ENCODE data around the gene ARMH1.

The ARMH1 gene

GRCh38 chr1:44670751-44671640 lies 3.5 kb upstream of the ARMH1 start:
- no peak for DNase-seq

DNA sequence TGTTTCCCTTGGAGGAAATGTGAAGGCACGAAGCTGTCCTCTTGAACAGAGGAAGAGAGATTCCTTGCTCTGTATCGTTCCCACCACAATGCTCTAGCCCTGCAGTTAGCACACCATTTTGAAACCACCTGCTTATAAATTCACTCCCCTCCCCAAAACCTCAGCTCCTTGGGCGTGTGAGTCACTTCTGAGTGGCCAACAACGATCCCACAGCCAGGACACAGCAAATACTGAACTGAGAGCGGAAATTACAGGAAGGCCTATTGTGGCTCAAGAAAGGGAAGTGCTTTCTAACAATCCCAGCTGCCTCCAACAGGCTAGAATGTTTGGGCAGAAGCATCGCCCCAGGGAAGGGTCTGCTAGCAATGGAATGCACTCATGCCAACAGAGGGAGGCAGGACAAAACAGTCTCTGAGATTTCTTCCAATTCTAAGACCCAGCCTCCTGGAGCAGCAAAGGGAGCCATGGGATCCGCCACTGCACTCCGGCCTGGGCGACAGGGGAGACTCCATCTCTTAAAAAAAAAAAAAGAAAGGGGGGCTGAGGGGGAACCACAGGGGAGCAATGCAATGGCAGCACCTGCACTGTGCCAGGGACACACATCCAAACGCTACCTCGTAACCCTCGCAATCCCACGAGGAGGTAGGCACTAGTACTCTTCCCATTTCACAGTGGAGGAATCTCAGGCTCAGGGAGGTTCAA lies 2.1 kb upstream of the ARMH1 start:
- DNase-seq = peak; percentile 58

- no peak for DNase-seq
These were observed 1.4 kb upstream of the ARMH1 start for GRCh38 chr1:44672961-44673674.

- no peak for DNase-seq
These were observed 820 bp upstream of the ARMH1 start for GRCh38 chr1:44673675-44674112.

DNA sequence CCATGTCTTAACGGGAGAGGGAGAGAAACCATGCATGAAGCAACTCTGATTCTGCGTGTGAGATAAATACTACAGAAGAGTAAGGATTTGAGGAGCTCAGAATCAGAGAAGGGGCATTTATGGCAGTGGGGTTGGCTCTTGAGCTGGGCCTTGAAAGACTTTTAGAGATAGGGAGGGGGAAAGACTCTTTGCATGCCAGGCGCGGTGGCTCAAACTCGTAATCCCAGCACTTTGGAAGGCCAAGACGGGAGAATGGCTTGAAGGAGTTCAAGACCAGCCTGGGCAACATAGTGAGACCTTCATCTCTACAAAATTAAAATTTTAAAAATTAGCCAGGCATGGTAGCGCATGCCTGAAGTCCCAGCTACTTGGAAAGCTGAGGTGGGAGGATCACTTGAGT lies 672 bp downstream of the ARMH1 start:
- no peak for DNase-seq

- no peak for DNase-seq
These were observed 2.1 kb downstream of the ARMH1 start for GRCh38 chr1:44676484-44677200.

DNA sequence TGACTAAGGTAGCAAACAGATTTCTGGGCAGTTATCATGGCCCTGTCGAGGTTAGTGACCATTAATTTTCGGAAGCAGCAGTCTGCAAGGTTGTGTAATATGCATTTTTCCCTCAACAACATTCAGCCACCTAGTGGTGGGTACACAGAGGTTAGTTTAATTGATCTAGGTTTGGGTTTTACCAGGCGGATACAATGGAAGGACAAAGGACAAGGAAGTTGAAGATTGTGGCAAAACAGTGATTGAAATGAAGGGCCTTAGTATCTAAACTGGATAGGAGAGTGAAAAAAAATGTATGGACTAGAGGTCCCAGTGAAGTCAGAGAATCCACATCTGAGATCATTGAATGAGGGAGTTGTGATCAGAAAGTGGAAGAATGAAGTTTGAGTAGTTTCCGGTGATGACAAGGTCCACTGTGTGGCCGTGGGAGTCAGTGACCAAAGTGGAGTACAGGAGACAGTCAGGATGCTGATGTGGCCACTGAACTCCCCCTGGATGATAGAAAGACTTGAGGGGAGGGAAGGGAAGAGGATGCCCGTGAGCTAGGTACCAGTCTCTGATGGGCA lies 2.8 kb downstream of the ARMH1 start:
- peak; percentile 27 for DNase-seq

GRCh38 chr1:44678120-44678519 lies 3.6 kb downstream of the ARMH1 start:
- no peak for DNase-seq

- no peak for DNase-seq
These were observed 4.1 kb downstream of the ARMH1 start for GRCh38 chr1:44678626-44679025.

GRCh38 chr1:44679468-44679867 lies 5.0 kb downstream of the ARMH1 start:
- no peak for DNase-seq

DNA sequence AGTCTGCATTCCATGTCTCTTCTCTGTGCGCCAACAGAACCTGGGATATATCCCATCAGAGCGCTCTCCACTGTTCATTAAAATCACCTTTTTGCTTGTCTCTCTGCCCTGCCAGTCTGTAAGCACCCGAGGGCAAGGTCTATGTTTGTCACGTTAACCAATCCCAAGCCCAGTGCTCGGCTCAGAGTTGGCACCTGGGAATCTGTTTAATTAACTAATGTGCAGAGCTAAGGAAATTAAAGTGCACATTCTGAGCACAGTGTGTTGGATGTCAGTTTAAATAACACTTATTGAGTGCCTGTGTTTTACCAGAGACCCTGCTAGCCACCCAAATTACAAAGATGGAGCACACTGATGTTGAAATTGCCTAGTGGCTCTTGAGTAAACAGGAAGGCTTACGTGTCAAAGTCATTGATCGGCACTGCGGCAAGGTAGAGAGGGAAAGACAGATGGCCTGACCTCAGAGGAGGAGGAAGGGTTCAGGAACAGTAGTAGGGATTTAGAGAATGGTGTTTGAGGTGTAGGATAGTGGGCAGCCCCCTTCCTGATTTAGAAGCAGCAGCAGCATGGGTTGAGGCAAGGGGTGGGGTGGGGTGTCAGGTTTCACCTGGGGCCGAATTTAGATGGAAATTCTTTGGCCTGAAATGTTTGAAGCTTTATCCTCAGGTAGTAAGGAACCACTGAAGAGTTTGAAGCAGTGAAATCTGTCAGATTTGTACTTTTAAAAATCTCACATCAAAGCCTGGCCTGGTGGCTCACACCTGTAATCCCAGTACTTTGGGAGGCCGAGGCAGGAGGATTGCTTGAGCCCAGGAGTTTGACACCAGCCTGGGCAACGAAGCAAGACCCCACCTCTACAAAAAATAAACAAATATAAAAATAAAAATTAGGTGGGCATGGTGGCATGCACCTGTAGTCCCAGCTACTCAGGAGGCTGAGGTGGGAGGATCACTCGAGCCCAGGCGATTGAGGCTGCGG lies 7.7 kb downstream of the ARMH1 start:
- DNase-seq = no peak

DNA sequence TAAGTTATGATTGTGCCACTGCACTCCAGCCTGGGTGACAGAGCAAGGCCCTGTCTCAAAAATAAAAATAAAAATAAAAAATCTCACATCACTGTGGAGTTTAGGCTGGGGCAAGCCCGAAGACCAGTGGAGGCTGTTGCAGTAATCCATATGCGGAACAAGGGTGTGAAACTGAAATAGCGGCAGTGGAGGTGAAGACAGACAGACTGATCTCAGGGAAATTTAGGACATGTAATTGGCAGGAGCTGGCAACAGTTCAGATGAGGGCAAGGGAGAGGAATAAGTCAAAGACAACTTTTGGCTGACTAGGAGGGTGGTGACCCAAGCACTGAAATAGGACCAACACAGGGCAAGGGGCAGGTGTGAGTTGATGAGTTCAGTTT lies 8.4 kb downstream of the ARMH1 start:
- DNase-seq = no peak

- DNase-seq = peak; percentile 41
These were observed 10.0 kb downstream of the ARMH1 start for GRCh38 chr1:44684525-44684924.

- no peak for DNase-seq
These were observed 10.7 kb downstream of the ARMH1 start for GRCh38 chr1:44685218-44685617.

- DNase-seq = no peak
These were observed 11.4 kb downstream of the ARMH1 start for GRCh38 chr1:44685881-44686280.

GRCh38 chr1:44688760-44689446 lies 14.4 kb downstream of the ARMH1 start:
- no peak for DNase-seq

- DNase-seq = no peak
These were observed 14.9 kb downstream of the ARMH1 start for GRCh38 chr1:44689447-44689765.

GRCh38 chr1:44693159-44693558 lies 18.6 kb downstream of the ARMH1 start:
- no peak for DNase-seq

DNA sequence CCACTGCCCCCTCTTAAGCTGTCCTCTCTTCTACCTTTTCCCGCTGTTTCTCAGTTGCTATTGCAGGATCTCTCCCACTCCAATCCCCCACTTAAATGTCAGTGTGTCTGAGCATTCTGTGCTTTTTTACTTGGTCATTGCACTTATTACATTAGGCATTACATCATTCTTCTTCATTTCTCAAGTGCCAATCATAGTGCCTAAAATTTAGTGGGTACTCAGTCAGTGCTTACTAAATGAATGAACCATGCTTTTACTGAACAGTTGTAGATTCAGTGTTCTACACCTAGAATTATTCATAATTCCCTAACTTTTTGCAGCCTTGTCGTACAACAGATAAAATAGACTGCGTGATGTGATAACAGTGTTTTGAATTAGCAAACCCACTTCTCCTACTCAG lies 19.4 kb downstream of the ARMH1 start:
- DNase-seq = no peak

DNA sequence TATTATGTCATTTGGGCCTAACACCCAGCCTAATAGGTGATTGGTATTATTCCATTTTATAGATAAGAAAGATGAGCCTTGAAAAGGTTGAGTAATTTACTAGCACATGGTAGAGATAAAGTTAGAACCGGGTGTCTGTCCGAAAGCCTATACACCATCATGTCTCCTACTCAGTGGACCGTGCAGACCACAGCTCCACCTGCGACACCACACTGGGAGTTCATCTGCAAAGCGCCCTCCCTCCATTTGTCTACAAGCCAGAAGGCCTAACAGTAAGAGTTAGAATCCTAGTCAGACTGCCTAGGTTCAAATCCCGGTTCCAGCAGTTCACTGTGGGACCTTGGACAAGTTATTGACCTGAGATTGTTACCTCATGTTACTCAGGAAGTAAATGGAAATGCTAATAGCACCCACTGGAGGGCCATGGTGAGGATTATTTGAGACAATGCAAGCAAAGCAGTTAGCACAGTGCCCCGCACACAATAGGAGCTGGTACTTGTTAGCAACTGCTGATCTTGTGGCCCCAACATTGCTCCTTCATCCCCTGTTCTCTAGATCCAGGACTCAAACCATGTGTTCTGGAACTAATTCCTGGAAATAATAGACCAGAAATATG lies 20.5 kb downstream of the ARMH1 start:
- DNase-seq = no peak

Measured in activated CD4-positive, alpha-beta T cell treated with anti-CD3 and anti-CD28 coated beads, Interleukin-2, Interleukin-6, amounts not matched to agents 100 ng/mL and 50 ng/mL, durations not matched to agents 16 hours and 8 hours (primary cell).